Limb (tissue), 2 donors: Measurements from ENCODE around the gene PFDN6.
"Not testable (repeated sequence)": the region's sequence is repeated elsewhere in the genome, so short reads cannot be mapped to it uniquely, and the experiment has no call there.

Experiments used
- DNase-seq, 2 donors: peaks; one replicate each; pipeline ENCODE4 v3.0.0-alpha.2; 2016; ENCODE audit errors: extremely low spot score in 2 of 2

The PFDN6 gene

GRCh38 chr6:33288921-33289783, at the start of gene PFDN6, which contains the start of gene WDR46:
Gene PFDN6 (plus strand): TSS chr6:33289601. CDS start chr6:33289857, 256 bp downstream.
Gene WDR46 (minus strand): TSS chr6:33289239. CDS start chr6:33289170, 69 bp downstream.
- peak; percentile 87 to 97 for DNase-seq

- no peak for DNase-seq
Observed at GRCh38 chr6:33241968-33242367, 47.4 kb upstream of the PFDN6 start.

GRCh38 chr6:33243476-33243875, 45.9 kb upstream of the PFDN6 start:
- no peak for DNase-seq

- DNase-seq = peak; percentile 91 to 94
Observed at GRCh38 chr6:33247977-33248642, 41.3 kb upstream of the PFDN6 start.

GRCh38 chr6:33248643-33248931, 40.8 kb upstream of the PFDN6 start:
- no peak for DNase-seq

DNA sequence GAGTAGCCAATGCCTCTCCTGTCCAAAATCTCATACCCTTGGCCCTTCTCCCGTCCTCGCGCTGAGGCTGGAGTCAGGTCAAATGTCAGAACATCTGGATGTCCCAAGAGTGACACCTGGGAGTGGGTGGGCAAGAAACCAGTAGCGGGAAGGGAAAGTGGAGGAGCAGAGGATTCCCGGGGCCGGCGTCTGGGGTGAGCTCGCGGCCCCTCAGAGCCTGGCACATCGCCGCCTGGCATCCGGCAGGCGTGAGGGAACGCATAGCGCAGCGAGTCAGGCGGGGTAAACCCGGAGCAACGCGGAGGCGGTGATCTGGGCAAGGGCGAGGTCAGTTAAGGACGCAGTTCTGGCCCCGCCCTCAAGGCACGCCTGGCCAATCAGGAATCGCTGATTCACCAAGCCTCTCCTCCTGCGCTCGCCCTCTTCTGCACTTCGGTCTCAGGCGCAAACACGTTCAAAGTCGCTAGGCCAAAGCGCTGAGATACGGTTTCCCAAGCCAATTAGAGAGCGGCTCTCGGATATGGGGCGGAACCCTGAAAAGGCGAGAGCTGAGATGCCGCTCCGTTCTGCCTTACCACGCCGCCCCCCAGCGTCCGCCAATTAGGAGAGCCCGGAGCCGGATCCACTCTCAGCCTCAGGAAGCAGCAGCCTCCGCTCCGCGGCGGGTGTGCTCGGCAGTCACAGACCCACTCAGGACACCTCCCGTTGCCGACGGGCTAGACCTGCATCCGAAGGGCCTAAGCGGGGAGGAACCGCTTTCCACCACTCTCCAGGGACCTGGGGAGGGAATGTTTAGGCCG, 40.3 kb upstream of the PFDN6 start:
- DNase-seq = peak; percentile 93 to 99

- DNase-seq = no peak
Observed at GRCh38 chr6:33249732-33250630, 39.4 kb upstream of the PFDN6 start.

DNA sequence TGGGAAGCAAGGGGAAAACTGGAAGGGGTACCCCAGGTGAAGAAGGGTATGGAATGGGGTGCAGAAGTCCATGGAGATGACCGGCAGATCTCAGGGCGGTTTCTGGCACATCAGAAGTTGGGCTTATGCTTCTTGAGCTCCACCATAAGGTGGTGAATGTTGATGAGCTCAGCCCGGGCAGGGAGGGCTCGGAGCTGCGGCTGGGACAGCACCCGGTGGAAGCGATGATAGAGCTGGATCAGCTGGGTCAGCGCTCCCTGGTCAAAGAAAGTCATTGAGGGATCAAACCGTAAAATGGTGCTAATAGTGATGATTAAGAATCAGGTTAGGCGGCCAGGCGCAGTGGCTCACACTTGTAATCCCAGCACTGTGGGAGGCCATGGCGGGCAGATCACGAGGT, 38.7 kb upstream of the PFDN6 start:
- DNase-seq = no peak

DNA sequence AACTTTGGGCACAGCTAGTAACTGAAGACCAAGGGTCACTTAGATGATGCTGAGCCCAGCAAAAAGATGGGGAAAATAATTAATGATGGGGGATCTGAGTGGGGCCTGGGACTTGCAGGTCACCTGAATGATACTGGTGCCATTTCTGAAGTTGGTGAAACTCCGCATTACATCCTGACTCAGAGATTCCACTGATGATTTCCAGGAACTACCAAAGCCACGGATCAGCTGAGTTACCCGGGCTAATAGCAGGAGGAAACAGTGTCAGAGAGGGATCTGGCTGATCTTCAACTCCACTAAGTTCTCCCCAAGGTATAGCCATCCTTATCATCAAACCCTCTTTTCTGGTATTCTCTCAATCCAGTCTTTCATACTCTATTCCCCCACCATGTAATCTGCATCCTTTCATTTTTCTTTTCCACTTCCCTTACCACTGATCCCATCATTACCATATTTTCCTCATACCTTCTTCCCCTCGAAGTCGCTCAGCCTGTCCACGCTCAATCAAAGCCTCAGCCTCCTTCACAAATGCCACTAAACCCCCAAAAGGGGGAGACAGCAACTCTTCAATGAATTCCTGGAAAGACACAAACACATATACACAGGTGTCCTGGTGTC, 37.9 kb upstream of the PFDN6 start:
- no peak for DNase-seq

DNA sequence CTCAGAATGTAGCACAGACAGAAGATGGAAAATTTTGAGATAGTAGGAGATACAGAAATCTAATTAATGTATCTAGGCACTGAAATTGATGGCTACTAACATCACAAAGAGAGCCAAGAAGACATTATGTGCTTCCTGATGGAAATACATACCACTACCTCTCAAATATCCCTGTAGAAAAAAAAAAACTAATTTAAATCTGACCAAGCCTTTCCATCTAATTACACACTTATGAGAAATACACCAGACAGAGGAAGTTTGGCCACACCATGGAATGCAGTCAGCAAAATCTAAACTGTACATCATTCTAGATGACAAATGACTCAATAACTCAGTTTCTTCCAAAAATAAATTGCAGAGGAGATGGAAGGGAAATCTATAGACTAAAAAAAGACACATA, 36.6 kb upstream of the PFDN6 start:
- no peak for DNase-seq

DNA sequence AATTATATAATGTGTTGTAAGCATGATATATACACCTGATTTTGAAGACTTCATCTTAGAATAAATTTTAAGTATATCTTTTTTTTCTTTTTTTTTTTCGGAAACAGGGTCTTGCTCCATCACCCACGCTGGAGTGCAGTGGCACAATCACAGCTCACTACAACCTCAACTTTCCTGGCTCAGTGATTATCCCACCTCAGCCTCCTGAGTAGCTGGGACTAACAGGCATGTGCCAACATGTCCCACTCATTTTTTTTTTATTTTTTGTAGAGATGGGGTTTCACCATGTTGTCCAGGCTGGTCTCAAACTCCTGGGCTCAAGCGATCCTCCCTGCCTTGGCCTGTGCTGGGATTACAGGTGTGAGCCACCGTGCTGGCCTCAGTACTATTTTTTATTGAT, 34.8 kb upstream of the PFDN6 start:
- DNase-seq = no peak

DNA sequence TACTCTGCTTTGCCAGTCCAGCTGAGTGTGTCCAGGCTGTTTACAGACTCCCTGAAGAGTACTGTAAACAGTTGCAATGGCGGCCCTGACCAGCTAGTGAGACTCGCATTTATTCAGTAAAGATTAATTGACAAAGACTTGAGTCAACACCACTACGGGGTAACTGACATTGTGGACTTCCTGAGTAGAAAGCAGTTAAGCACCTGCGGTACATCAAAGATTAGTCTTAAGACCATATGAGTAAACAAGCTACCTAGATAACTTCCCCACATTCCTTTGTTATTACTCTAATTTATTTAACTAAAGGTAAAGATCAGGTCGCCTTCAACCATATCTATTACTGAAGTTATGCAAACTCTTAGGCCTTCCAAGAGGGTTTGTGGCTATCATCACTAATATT, 30.4 kb upstream of the PFDN6 start:
- no peak for DNase-seq

GRCh38 chr6:33262490-33262889, 26.9 kb upstream of the PFDN6 start:
- DNase-seq = not testable (repeated sequence)

DNA sequence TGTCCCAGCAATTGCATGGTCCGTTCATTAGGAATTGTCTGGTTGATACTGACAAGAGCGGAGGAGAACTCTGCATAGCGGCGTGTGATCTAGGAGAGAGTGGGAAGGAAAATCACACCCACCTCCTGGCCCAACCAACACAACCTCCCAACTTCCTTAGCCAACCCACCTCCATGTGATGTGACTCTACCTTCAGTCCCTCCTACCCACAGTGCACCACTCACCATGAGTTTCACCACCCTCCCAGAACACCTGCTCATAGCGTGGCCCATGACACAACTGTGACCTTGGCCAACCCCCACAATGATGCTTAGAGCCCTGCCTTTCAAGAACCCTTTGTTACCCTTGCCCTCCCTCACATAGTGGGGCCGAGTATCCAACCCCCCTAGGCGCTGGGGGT, 25.4 kb upstream of the PFDN6 start:
- no peak for DNase-seq

- DNase-seq = no peak
Observed at GRCh38 chr6:33271117-33271467, 18.3 kb upstream of the PFDN6 start.

DNA sequence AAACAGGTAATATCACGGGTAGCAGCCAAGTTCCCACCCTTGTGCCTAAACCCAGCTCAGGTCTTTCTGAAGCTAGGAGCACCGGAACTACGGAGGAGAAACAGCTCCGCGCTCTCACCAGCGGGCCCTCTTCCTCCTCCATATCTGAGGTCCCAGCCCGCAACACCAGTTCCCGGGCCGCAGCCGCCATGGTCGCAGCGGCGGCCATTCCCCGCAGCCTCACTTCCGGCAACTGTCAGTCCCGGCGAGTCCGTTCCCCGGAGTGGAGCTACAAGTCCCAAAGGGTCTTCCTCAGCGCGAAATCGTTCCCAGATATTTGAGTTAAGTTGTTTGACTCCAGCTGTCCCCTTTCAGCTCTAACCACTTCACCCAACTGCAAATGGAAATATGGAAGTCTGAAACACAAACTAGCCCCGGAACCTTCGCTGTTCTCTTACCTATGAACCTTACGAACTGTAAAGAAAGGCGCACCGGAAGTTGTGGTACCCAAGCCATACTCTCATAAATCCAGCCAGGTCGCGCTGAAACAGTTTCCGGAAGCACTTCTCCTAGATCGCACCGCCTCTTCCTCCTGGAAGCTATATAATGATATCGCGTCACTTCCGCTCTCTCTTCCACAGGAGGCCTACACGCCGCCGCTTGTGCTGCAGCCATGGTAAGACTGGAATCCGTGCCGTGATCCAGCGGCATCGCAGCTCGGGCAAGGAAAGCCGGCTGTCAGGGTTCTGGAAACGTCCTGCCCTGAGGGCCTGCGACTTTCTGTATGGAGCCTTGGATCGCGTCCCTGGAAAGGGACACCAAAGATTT, 17.7 kb upstream of the PFDN6 start, which contains the start of the genes RPS18 and VPS52:
RPS18 (plus strand) TSS at position 608 of the 807 bp plus-strand sequence; CDS start at position 653, 45 bp downstream.
VPS52 (minus strand) TSS at position 409 of the 807 bp plus-strand sequence; CDS start at position 208, 201 bp downstream.
- peak; percentile 92 to 99 for DNase-seq

DNA sequence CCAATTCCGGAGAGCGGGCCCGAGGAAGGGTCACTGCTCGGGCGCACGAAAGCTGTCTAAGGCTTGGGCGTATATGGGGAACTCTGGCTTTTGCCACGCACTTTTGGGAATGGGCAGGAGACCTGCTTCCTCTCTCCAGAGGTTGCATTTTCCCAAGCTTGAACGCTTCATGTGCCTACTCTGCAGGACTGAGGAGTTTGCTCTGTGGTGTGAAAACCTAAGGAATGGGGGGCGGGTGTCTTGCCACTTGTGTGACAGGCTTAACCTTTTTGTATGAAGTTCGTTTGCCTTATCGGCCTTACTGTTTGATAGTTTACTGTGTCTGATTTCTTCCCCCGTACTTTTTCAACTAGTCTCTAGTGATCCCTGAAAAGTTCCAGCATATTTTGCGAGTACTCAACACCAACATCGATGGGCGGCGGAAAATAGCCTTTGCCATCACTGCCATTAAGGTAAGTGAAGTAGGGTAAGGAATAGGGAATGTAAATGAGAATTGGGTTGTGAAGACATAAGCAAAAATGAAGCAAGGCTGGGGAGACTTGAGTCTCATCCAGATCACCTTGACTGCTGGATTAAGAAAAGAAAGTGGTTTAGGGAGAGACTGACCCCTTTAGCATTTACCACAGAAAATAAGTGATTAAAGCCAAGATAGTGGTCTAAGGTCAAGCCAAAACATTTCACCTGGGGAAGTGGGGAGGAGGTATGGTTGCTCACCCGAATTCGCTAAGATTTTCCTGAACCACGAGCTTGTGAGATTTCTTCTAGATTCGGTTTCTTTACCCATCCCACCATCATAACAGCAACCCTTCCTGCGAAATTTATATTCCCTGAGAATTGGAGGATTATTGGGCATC, 16.9 kb upstream of the PFDN6 start:
- no peak for DNase-seq

DNA sequence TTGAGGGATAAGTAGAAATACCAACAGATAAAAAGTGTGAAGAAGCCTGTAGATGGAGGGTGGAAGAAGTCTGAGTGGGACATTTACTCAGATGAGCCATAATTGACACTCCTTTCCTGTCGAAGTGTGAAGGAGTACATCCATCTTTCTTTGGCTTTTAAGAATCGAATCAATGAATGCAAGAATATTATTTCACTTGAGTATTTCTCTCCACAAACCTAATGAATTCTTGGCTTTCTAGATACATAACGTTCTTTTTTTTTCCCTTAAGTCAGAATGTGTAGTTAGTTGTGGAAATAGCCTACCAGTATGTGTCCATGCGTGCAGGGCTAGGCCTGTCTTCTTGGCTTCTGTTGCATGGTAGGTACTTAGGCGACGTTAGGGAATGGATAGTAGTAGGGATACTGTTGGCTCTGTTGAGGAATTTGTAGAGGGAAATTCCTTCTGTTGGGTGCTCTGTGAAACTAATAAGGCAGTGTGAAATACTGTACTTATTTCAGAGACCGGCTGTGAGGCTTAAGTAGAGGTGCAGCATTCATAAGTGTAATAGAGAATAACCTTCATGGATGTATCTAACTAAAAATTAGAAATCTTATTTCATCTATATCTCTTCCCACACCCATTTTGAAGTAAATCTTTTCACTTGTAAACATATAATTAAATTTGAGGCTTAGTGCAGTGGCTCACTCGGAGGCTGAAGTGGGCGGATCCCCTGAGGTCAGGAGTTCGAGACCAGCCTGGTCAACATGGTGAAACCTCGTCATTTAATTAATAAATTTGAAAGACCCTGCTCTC, 16.1 kb upstream of the PFDN6 start:
- DNase-seq = no peak
